T follicular helper cell (primary cell): Measurements from ENCODE around the gene PAK2.
"Not testable (repeated sequence)": the region's sequence is repeated elsewhere in the genome, so short reads cannot be mapped to it uniquely, and the experiment has no call there.

Experiments used
- DNase-seq: peaks from one replicate; pipeline ENCODE4 v3.0.0-alpha.2; 2020; ENCODE audit warnings: low read depth

The PAK2 gene

GRCh38 chr3:196843435-196844110 lies 103.9 kb downstream of the PAK2 start:
- DNase-seq: no peak

- not testable (repeated sequence) for DNase-seq
These were observed 104.9 kb downstream of the PAK2 start for GRCh38 chr3:196844235-196845219.

DNA sequence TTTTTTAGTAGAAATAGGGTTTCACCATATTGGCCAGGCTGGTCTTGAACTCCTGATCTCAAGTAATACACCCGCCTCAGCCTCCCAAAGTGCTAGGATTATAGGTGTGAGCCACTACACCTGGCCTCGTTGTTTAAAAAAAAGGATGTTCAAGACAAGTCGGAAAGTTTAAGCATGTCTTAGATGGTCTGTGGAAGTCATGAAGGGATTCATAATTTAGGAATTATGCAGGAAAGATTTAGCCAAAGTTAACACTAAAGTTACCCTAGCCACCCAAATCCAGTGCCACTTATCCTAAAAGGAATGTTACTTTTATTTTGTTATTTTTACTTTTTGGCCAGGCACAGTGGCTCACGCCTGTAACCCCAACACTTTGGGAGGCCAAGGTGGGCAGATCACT lies 108.7 kb downstream of the PAK2 start:
- DNase-seq: not testable (repeated sequence)

- DNase-seq: no peak
These were observed 109.6 kb downstream of the PAK2 start for GRCh38 chr3:196849180-196849741.

- DNase-seq: not testable (repeated sequence)
These were observed 123.3 kb downstream of the PAK2 start for GRCh38 chr3:196863000-196863399.

DNA sequence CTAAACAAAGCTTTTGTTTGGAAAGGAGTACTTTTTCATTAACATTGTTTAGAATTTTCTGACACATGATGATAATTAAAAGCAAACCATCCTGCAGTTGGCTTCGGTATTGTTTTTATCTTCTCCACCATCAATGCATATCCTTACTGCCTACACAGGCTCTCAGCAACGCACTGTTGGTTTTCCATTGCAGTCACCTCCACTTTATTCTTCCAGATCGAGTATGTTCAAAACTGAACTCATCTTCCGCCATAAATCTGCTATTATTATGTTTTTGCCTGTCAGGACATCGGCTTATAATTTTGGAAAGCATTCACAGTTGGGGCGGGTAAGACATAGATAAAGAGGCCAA lies 127.5 kb downstream of the PAK2 start:
- DNase-seq: no peak

- DNase-seq: peak; percentile 84
These were observed 128.0 kb downstream of the PAK2 start, which contains the start of gene SENP5 for GRCh38 chr3:196867507-196868296. Gene SENP5, plus strand, starts transcription at chr3:196867920. Its CDS starts 17,262 bp downstream, at chr3:196885182.

DNA sequence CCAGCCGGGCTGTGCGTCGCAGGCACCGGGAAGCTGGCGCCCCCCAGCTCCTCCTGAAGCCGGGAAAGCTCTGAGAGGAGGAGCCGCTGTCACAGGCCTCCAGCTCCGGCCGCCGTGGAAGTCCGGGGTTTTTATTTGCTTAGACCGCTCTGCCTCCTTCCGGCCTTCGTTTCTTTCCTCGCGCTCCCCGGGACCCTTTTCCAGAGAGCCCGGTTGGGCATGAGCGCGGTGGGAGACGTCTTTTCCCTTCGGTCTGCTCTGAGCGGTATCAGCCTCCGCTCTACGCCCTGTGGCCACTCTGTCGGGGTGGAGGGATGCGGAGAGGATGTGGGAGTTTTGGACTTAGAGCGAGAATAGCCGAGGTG lies 128.6 kb downstream of the PAK2 start:
- DNase-seq: no peak

DNA sequence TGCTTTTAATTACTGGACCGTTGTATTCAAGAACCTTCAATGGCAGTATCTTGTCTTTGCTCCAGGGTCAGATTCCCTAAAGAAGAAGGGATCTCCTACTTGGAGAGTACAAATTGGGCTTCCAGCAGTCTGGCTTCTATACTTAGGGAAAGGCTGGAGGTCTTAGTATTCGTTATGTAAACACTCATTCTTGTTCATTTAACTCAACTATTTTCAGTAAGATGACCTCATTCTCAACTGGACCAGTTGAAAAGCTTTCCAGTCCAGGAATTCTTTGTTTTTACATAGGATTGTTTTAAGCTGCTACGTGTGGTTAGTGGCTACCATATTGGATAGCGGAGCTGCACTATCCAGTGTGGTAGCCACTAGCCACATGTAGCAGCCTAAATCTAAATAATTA lies 132.7 kb downstream of the PAK2 start:
- DNase-seq: no peak

- not testable (repeated sequence) for DNase-seq
These were observed 134.9 kb downstream of the PAK2 start for GRCh38 chr3:196874511-196875094.

DNA sequence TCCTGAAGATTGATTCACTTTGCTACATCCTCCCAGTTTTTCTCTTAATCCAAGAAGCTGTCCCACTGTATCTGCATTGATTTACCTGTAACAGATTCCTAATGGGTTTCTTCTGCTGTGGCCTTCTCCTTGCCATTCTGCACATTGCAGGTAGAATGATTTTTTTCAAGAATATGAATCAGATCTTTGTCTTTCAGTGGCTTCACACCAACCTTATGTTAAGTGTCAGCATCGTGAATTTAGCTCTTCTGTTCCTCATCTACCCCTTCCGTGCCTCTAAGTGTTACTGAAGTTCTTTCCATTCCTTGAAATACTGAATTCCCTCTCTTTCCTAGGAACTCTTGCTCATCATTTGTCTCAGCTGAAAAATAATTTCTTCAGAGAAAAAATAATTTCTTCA lies 135.6 kb downstream of the PAK2 start:
- DNase-seq: no peak
